Type B pancreatic cell (in vitro differentiated cells): Measurements from ENCODE around the gene SLC43A2. TPM values are rescaled to one million over a fixed set of nuclear protein-coding genes. Genes with fewer than 3 reads are reported as not detected.
"Not testable (repeated sequence)": the region's sequence is repeated elsewhere in the genome, so short reads cannot be mapped to it uniquely, and the experiment has no call there.

ENCODE experiments used
- DNase-seq: peaks from one replicate; pipeline ENCODE4 v3.0.0; 2021; ENCODE audit warnings: mixed read lengths; ENCODE audit not compliant: unreplicated experiment; ENCODE audit errors: extremely low spot score
- H3K27ac Mint-ChIP-seq: 2 replicates; pipeline ENCODE4 v1.8.0; 2021; ENCODE audit warnings: mild to moderate bottlenecking, mixed read lengths
- H3K27me3 Mint-ChIP-seq: 2 replicates; pipeline ENCODE4 v1.8.0; 2021; ENCODE audit warnings: mixed read lengths
- H3K36me3 Mint-ChIP-seq: 2 replicates; pipeline ENCODE4 v1.8.0; 2021; ENCODE audit warnings: mixed read lengths
- H3K4me1 Mint-ChIP-seq: one replicate; pipeline ENCODE4 v1.8.0; 2021; ENCODE audit warnings: mixed read lengths; ENCODE audit not compliant: unreplicated experiment
- H3K4me3 Mint-ChIP-seq: 2 replicates; pipeline ENCODE4 v1.8.0; 2021; ENCODE audit warnings: mild to moderate bottlenecking, mixed read lengths
- H3K9me3 Mint-ChIP-seq: 2 replicates; pipeline ENCODE4 v1.8.0; 2021; ENCODE audit warnings: mixed read lengths
- total RNA-seq: library from RNA; stranded (reverse); gene quantifications from 2 replicates; pipeline ENCODE4 v1.2.1, GENCODE V29; 2021; ENCODE audit warnings: low replicate concordance
- TF ChIP-seq, protein P1 (sequence below): fragments of 200-600 bp; sonication (generic); conservative IDR thresholded peaks from 2 replicates; pipeline ENCODE4 v1.5.0; 2021; ENCODE audit warnings: antibody characterized with exemption, mild to moderate bottlenecking

Gene SLC43A2
- total RNA-seq, 1 donor from 2014 or later = 23.5 TPM

DNA sequence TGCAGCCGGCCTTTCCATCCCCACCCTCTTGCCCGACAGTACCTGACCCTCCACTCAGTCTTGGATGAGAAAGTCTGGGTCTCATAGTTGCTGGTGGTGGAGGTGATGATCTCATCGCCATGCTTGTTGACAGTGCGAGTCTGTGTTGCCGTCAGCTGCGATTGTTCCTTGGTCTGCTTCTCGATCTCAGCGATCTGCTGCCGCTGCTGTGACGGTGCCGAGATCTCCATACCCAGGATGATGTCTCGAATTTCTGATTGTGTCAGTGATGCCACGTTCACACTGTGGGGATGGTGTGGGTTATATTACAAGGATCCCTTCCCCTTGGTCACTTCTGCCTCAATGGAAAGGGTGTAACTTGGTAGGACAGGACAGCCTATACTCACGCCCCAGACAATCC is 25.1 kb upstream of the SLC43A2 start:
- TF ChIP-seq, protein P1, sequence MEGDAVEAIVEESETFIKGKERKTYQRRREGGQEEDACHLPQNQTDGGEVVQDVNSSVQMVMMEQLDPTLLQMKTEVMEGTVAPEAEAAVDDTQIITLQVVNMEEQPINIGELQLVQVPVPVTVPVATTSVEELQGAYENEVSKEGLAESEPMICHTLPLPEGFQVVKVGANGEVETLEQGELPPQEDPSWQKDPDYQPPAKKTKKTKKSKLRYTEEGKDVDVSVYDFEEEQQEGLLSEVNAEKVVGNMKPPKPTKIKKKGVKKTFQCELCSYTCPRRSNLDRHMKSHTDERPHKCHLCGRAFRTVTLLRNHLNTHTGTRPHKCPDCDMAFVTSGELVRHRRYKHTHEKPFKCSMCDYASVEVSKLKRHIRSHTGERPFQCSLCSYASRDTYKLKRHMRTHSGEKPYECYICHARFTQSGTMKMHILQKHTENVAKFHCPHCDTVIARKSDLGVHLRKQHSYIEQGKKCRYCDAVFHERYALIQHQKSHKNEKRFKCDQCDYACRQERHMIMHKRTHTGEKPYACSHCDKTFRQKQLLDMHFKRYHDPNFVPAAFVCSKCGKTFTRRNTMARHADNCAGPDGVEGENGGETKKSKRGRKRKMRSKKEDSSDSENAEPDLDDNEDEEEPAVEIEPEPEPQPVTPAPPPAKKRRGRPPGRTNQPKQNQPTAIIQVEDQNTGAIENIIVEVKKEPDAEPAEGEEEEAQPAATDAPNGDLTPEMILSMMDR = no peak
- Mint-ChIP-seq H3K4me3 (no peak overlapping the region), H3K9me3 (no peaks in the 10 kb centered on the region), H3K36me3 (peaks cover 42% of the 10 kb centered on the region), H3K4me1 (no peaks in the 10 kb centered on the region), H3K27me3 (no peaks in the 10 kb centered on the region), H3K27ac (no peak overlapping the region)
- DNase-seq = no peak

DNA sequence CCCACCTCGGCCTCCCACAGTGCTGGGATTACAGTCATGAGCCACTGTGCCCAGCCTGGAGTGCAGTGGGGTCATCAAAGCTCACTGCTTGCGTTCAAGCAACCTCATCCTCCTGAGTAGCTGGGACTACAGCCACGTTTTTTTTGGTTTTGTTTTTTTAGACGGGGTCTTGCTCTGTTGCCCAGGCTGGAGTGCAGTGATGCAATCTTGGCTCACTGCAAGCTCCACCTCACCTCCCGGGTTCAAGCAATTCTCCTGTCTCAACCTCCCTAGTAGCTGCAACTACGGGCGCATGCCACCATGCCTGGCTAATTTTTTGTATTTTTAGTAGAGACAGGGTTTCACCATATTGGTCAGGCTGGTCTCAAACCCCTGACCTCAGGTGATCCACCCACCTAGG is 24.2 kb upstream of the SLC43A2 start:
- not testable (repeated sequence) for H3K27me3 Mint-ChIP-seq, H3K4me1 Mint-ChIP-seq, H3K9me3 Mint-ChIP-seq, H3K27ac Mint-ChIP-seq, H3K4me3 Mint-ChIP-seq, DNase-seq
- peaks cover 33% of the 10 kb centered on the region for H3K36me3 Mint-ChIP-seq

DNA sequence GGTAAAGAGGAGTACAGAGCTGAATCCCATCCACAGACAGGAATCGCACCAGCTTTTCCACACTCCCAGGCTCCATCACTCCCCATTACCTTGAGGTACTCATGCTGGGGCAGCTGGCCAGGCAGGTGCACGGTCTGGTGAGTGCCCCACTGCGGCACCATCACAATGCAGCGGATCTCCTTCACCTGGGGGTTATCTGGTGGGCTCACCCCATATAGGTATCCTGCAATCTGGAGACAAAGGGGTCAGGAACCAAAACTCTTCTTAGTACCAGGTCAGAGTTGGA is 22.9 kb upstream of the SLC43A2 start:
- Mint-ChIP-seq H3K27ac (no peak overlapping the region), H3K27me3 (no peaks in the 10 kb centered on the region), H3K9me3 (no peaks in the 10 kb centered on the region), H3K36me3 (peaks cover 25% of the 10 kb centered on the region), H3K4me1 (peaks cover 5% of the 10 kb centered on the region), H3K4me3 (no peak overlapping the region)
- TF ChIP-seq, protein P1 = no peak
- DNase-seq = no peak

DNA sequence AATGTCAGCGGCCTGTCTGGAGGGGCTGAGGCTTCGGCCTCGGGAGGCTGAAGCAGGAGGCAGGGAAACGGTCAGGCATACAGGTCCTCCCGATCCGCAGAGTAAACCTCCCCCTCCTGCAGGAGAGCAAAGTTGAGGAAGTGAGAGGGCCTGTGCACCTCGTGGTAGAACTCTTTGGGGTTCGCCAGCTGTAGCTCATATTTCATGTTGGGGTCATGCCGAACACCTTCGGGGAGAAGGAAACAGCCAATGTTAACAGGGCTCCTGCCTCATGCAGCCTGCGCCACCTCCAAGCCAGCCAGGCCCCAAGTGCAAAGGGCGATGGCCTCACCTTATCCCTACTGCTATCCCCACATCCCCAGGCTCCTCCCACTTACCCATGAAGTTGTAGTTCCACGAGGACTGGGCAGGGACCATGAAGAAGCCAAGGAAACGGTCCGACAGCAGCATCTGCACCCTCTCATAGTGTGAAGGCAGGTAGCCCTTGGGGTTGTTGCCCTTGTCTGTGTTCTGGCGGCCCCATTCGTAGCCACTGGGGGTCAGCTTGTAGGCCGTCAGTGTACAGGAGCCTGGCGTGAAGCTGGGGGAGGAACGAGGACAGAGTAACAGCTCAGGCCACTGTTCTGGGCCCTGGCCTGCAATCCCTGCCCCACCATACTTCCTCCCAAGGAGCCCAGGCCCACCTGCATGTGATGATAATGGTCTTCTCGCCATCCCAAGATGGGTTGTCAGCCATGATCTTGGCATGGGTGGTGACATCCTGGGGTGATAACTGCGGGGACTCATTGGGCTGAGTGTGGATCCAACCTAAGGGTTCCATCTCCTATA is 22.3 kb upstream of the SLC43A2 start:
- H3K27ac Mint-ChIP-seq = no peak overlapping the region
- no peaks in the 10 kb centered on the region for H3K9me3 Mint-ChIP-seq

DNA sequence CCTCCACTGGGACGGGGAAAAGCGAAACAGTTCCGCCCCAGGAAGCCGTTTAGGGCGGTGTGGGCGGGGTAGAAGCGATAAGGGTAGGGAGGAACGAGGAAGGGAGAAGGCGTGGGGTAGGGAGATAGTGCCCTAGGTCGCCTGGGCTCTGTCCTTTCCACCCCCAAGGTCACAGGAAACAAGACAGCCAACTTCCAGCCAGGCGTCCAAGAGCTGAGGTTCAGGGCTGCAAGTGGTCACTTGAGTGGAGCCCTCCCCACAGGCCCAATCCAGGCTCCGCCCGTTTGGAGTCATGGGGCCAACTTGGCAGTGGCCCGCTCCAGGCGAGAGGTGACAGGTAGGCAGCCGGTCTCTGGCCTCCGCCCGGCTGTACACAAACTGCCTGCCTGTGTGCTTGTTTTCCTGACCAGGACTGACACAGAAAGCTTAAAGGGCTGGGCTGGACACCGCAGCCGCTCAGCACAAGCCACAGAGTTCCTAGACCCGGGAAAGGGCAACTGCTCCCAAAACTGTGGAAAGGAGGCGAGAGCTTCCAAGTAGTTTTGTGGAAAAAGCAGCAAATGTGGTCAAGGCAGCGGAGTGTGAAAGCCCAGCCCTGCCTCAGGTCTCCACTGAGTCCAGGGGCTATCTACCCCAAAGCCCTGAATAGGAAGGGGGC is 21.3 kb upstream of the SLC43A2 start, which contains the start of gene RILP:
TSS of gene RILP (minus strand) at position 23 of the 658 bp plus-strand sequence. CDS start 62 bp downstream, outside the sequence.
- Mint-ChIP-seq H3K36me3 (peaks cover 17% of the 10 kb centered on the region), H3K4me1 (peaks cover 5% of the 10 kb centered on the region), H3K27ac (peak within 1 kb of the TSS; percentile 48), H3K27me3 (no peaks in the 10 kb centered on the region), H3K9me3 (no peaks in the 10 kb centered on the region), H3K4me3 (peak within 1 kb of the TSS; percentile 81)
- TF ChIP-seq, protein P1 = no peak
- DNase-seq = peak; percentile 73

More for the DNA sequence above, 22.3 kb upstream of the SLC43A2 start:
- Mint-ChIP-seq H3K4me1 (peaks cover 5% of the 10 kb centered on the region), H3K36me3 (peaks cover 21% of the 10 kb centered on the region), H3K4me3 (no peak overlapping the region), H3K27me3 (no peaks in the 10 kb centered on the region)
- TF ChIP-seq, protein P1 = no peak
- DNase-seq = no peak
